ENCODE data around the gene CCDC158. TPM values are rescaled to one million over a fixed set of nuclear protein-coding genes. Genes with fewer than 3 reads are reported as not detected.

Gene CCDC158
- total and polyA plus RNA-seq, 10 donors, result 0.02 to 0.24 (median 0.18) TPM; not detected in 4

DNA sequence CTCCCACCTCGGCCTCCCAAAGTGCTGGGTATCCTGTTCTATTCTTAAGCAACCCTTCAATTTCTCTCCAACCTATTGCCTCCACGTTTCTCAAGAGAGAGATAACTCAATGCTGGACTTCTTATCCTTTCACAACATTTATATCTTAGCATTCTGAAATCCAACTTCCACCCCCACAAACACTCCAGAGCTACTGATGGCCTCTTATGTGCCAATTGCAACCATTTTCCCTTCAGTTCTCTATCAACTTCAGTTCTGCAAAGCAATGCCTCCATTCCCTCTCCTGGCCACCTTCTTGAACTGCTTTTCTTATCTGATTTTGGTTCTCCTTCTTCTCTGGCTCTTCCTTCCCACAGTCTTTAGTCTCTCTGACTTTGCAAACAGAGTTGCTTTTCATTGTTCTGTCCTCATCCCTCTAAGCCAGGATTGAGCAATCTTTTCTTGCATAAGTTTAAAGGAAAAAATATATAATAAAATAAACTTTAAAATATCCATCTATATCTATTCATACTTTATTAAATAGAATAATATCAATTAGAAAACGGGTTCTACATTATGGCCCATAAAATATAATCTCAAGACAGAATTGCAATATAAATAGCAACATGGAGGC, 118.0 kb downstream of the CCDC158 start:
- TF ChIP-seq POLR2AphosphoS5 (IDR thresholded peaks at IDR 0.05) (no peak), POLR2A (IDR thresholded peaks at IDR 0.05) (no peak)
- TF ChIP-seq, protein P1, sequence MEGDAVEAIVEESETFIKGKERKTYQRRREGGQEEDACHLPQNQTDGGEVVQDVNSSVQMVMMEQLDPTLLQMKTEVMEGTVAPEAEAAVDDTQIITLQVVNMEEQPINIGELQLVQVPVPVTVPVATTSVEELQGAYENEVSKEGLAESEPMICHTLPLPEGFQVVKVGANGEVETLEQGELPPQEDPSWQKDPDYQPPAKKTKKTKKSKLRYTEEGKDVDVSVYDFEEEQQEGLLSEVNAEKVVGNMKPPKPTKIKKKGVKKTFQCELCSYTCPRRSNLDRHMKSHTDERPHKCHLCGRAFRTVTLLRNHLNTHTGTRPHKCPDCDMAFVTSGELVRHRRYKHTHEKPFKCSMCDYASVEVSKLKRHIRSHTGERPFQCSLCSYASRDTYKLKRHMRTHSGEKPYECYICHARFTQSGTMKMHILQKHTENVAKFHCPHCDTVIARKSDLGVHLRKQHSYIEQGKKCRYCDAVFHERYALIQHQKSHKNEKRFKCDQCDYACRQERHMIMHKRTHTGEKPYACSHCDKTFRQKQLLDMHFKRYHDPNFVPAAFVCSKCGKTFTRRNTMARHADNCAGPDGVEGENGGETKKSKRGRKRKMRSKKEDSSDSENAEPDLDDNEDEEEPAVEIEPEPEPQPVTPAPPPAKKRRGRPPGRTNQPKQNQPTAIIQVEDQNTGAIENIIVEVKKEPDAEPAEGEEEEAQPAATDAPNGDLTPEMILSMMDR (IDR thresholded peaks at IDR 0.05 in 8 of 11, conservative IDR thresholded peaks at IDR 0.05 in 3 of 11), result no peak
- WGBS, 5 donors, result 52 to 80% (median 61%) methylated on average over 3 of the region's 3 CpGs
- H3K36me3 ChIP-seq, result no peaks in the 10 kb centered on the region
- H3K4me3 ChIP-seq, result no peak overlapping the region
- H3K27ac ChIP-seq, result peak overlapping the region in 2 of 8 donors; percentile 2 to 14
- intact Hi-C loops (cut with DNase I; ENCODE audit: low total_unique reads), result no loop called here
- H3K9me3 ChIP-seq, result peaks cover 0 to 11% (median 9%) of the 10 kb centered on the region in 8 donors
- H3K27me3 ChIP-seq (replicated peaks in 1 of 7), result peaks cover 0 to 19% (median 0%) of the 10 kb centered on the region in 7 donors
- DNase-seq, result no peak
- peaks cover 0 to 80% (median 25%) of the 10 kb centered on the region in 6 donors for H3K4me1 ChIP-seq

DNA sequence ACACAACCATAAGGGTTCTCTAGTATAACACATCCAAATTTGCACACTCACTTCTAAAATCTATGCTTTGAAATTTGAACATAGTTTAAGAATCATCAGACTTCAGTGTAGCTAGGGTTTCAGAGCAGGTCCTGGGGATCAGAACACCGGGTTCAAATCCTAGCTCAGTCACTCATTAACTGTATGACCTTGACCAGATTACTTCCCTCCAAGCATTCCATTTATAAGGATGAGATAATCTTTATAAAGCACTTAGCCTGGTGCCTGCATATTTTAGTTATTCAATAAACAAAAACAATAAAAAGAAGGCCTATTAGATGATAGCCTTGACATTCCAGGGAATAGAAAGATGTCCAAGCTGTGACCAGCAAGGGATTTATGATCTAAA, 119.2 kb downstream of the CCDC158 start:
- H3K27me3 ChIP-seq (replicated peaks in 1 of 7), result peaks cover 0 to 11% (median 0%) of the 10 kb centered on the region in 7 donors
- TF ChIP-seq POLR2AphosphoS5 (IDR thresholded peaks at IDR 0.05), result no peak
- TF ChIP-seq, protein P1 (IDR thresholded peaks at IDR 0.05 in 8 of 11, conservative IDR thresholded peaks at IDR 0.05 in 3 of 11), result no peak
- no peak for TF ChIP-seq POLR2A (IDR thresholded peaks at IDR 0.05)
- H3K9me3 ChIP-seq, result peaks cover 0 to 23% (median 19%) of the 10 kb centered on the region in 8 donors
- WGBS, 5 donors, result 47 to 90% (median 72%) methylated on average over 1 of the region's 1 CpG
- peaks cover 0 to 68% (median 14%) of the 10 kb centered on the region in 6 donors for H3K4me1 ChIP-seq
- intact Hi-C loops (cut with DNase I; ENCODE audit: low total_unique reads), result no loop called here
- H3K36me3 ChIP-seq, result no peaks in the 10 kb centered on the region
- H3K4me3 ChIP-seq, result no peak overlapping the region
- H3K27ac ChIP-seq, result peak overlapping the region in 3 of 8 donors; percentile 11 to 20 (median 14)
- DNase-seq, result no peak

DNA sequence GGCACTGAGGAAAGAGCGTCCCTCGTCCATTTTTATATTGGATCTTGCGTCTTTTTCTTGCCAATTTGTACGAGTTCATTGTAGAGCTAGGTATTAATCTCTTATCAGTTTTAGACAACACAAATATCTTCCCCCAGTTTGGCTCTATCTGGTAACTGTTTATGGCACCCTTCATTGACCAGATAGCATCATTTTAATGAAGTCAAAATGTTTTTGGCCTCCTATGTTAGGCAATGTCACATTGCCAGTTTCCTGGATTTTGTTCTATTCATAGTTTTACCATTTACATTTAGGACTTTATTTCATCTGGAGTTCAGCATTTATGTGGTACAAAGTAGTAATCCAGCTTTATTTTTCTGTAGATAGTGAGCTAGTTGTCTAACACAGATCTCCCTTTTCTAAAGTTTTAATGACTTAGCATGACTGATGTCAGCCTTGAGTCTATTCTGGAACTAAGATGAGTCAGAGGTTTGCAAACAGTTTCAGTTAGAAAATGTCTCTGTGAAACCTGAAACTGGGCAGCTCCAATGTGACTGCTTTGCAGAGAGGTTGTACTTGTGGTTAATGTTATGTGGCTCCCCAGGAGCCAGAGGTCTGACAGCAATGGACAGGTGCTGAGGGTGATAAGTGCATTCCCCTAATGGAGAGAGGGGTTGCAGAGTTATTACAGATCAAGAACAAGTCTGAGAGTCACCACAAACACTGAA, 119.7 kb downstream of the CCDC158 start:
- WGBS, 5 donors, result 89 to 98% (median 96%) methylated on average over 4 of the region's 4 CpGs
- Histone ChIP-seq H3K27ac (peak overlapping the region in 3 of 8 donors; percentile 11 to 20 (median 14)), H3K4me1 (peaks cover 0 to 62% (median 12%) of the 10 kb centered on the region in 6 donors), H3K36me3 (no peaks in the 10 kb centered on the region), H3K9me3 (peaks cover 0 to 27% (median 23%) of the 10 kb centered on the region in 8 donors), H3K4me3 (no peak overlapping the region), H3K27me3 (replicated peaks in 1 of 7) (peaks cover 0 to 5% (median 0%) of the 10 kb centered on the region in 7 donors)
- TF ChIP-seq, protein P1 (IDR thresholded peaks at IDR 0.05 in 8 of 11, conservative IDR thresholded peaks at IDR 0.05 in 3 of 11), result no peak
- no peak for TF ChIP-seq POLR2A (IDR thresholded peaks at IDR 0.05)
- no peak for TF ChIP-seq POLR2AphosphoS5 (IDR thresholded peaks at IDR 0.05)
- intact Hi-C loops (cut with DNase I; ENCODE audit: low total_unique reads), result no loop called here
- no peak for DNase-seq

DNA sequence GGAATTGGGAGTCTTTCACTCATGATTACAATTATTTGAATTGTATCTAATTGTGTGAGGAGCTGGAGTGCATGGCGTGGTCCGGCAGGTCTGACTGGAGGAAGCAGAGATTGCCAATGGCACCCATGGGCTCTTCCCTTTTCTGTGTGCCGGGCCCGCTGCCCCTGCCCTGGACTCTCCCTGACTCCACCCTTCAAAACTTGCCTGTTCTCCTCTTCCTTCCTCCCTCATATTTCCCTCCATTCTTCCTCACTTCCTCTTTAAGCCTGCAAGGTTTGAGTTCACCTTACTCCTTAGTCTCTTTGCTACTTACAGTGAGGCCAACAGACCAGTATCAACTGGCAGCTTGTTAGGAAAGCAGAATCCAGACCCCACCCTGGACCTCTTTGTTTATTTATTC, 120.9 kb downstream of the CCDC158 start:
- Histone ChIP-seq H3K27me3 (replicated peaks in 1 of 7) (no peaks in the 10 kb centered on the region), H3K4me3 (no peak overlapping the region), H3K4me1 (peaks cover 0 to 50% (median 5%) of the 10 kb centered on the region in 6 donors), H3K27ac (no peak overlapping the region), H3K36me3 (no peaks in the 10 kb centered on the region), H3K9me3 (peaks cover 0 to 27% (median 23%) of the 10 kb centered on the region in 8 donors)
- intact Hi-C loops (cut with DNase I; ENCODE audit: low total_unique reads), result no loop called here
- peak; percentile 74 for DNase-seq
- no peak for TF ChIP-seq POLR2A (IDR thresholded peaks at IDR 0.05)
- TF ChIP-seq, protein P1 (IDR thresholded peaks at IDR 0.05 in 8 of 11, conservative IDR thresholded peaks at IDR 0.05 in 3 of 11), result no peak
- TF ChIP-seq POLR2AphosphoS5 (IDR thresholded peaks at IDR 0.05), result no peak
- 34 to 78% (median 58%) methylated on average over 4 of the region's 4 CpGs for WGBS, 5 donors
